Neural cell (in vitro differentiated cells): ENCODE measurements around the gene ACTL8. TPM values are rescaled to one million over a fixed set of nuclear protein-coding genes. Genes with fewer than 3 reads are reported as not detected.

Experiments used
- H2AFZ ChIP-seq: fragments of 200-600, 300-800 bp; sonication (generic), shearing (Covaris generic); 2 replicates; pipeline ENCODE4 v1.6.0; 2014; ENCODE audit warnings: low read depth, mild to moderate bottlenecking, antibody characterized with exemption, low read length, moderate library complexity
- H3F3A ChIP-seq: fragments of 200-600 bp; shearing (Covaris generic); 2 replicates; pipeline ENCODE4 v1.6.1; 2016; ENCODE audit warnings: mild to moderate bottlenecking, moderate library complexity, mixed read lengths, antibody characterized with exemption, low read length; ENCODE audit not compliant: insufficient read depth, poor library complexity, severe bottlenecking
- H3K27ac ChIP-seq: fragments of 200-600, 300-800 bp; sonication (generic), shearing (Covaris generic); 2 replicates; pipeline ENCODE4 v1.5.1; 2014; ENCODE audit warnings: mild to moderate bottlenecking, low read length, moderate library complexity
- H3K27me3 ChIP-seq: fragments of 300-800, 200-600 bp; sonication (generic), shearing (Covaris generic); 2 replicates; pipeline ENCODE4 v1.6.0; 2014; ENCODE audit warnings: mild to moderate bottlenecking, low read depth, low read length, moderate library complexity; ENCODE audit not compliant: insufficient read depth
- H3K36me3 ChIP-seq: fragments of 300-800, 200-600 bp; sonication (generic), shearing (Covaris generic); 2 replicates; pipeline ENCODE4 v1.5.1; 2014; ENCODE audit warnings: mild to moderate bottlenecking, antibody characterized with exemption, low read length, moderate library complexity; ENCODE audit not compliant: insufficient read depth
- H3K4me2 ChIP-seq: fragments of 300-800, 200-600 bp; sonication (generic), shearing (Covaris generic); 2 replicates; pipeline ENCODE4 v1.6.0; 2014; ENCODE audit warnings: mild to moderate bottlenecking, low read length
- H3K4me3 ChIP-seq: fragments of 300-800, 200-600 bp; sonication (generic), shearing (Covaris generic); 2 replicates; pipeline ENCODE4 v1.5.1; 2014; ENCODE audit warnings: mild to moderate bottlenecking, low read length, moderate library complexity
- H3K79me2 ChIP-seq: fragments of 200-600 bp; shearing (Covaris generic); replicated peaks from 2 replicates; pipeline ENCODE4 v1.6.0; 2014; ENCODE audit warnings: mild to moderate bottlenecking, low read length, moderate library complexity; ENCODE audit not compliant: insufficient read depth
- H3K9ac ChIP-seq: fragments of 300-800, 200-600 bp; sonication (generic), shearing (Covaris generic); 2 replicates; pipeline ENCODE4 v1.6.1; 2016; ENCODE audit warnings: mild to moderate bottlenecking, low read length, mixed read lengths
- H3K9me2 ChIP-seq: fragments of 200-600 bp; shearing (Covaris generic); 2 replicates; pipeline ENCODE4 v1.6.1; 2016; ENCODE audit warnings: mild to moderate bottlenecking, low read length, mixed read lengths; ENCODE audit not compliant: insufficient read depth
- H3K9me3 ChIP-seq: fragments of 200-600, 300-800 bp; sonication (generic), shearing (Covaris generic); 2 replicates; pipeline ENCODE4 v1.6.1; 2016; ENCODE audit warnings: mild to moderate bottlenecking, mixed run types, low read length, moderate library complexity, mixed read lengths
- H4K20me1 ChIP-seq: fragments of 200-600 bp; shearing (Covaris generic); 2 replicates; pipeline ENCODE4 v1.6.1; 2016; ENCODE audit warnings: mild to moderate bottlenecking, mixed run types; ENCODE audit not compliant: insufficient read depth
- CTCF ChIP-seq: fragments of 450-650 bp; IDR thresholded peaks from 2 replicates; pipeline ENCODE4 v1.5.1; 2014; ENCODE audit warnings: antibody characterized with exemption, mild to moderate bottlenecking, moderate library complexity; ENCODE audit not compliant: poor library complexity, severe bottlenecking
- EP300 ChIP-seq: fragments of 450-650 bp; conservative IDR thresholded peaks from 2 replicates; pipeline ENCODE4 v1.6.1; 2014; ENCODE audit warnings: antibody characterized with exemption, mild to moderate bottlenecking, moderate library complexity; ENCODE audit not compliant: poor library complexity, severe bottlenecking
- EZH2 ChIP-seq: fragments of 200-600, 300-800 bp; shearing (Covaris generic), sonication (generic); IDR thresholded peaks from 2 replicates; pipeline ENCODE4 v1.6.1; 2014; ENCODE audit warnings: antibody characterized with exemption, low read length, borderline replicate concordance, mild to moderate bottlenecking; ENCODE audit not compliant: insufficient read depth, poor library complexity, severe bottlenecking
- MXI1 ChIP-seq: fragments of 450-650 bp; conservative IDR thresholded peaks from 2 replicates; pipeline ENCODE4 v1.6.1; 2014; ENCODE audit warnings: antibody characterized with exemption, mild to moderate bottlenecking; ENCODE audit not compliant: poor library complexity, severe bottlenecking
- POLR2AphosphoS5 ChIP-seq: IDR thresholded peaks from 2 replicates; pipeline ENCODE4 v1.6.1; 2012
- RAD21 ChIP-seq: fragments of 450-650 bp; conservative IDR thresholded peaks from 2 replicates; pipeline ENCODE4 v1.6.1; 2014; ENCODE audit warnings: antibody characterized with exemption, mild to moderate bottlenecking, moderate library complexity
- REST ChIP-seq: IDR thresholded peaks from 2 replicates; pipeline ENCODE4 v1.6.1; 2012; ENCODE audit warnings: borderline replicate concordance
- SMC3 ChIP-seq: fragments of 450-650 bp; conservative IDR thresholded peaks from 2 replicates; pipeline ENCODE4 v1.6.1; 2014; ENCODE audit warnings: antibody characterized with exemption, mild to moderate bottlenecking, moderate library complexity; ENCODE audit not compliant: poor library complexity
- TAF1 ChIP-seq: IDR thresholded peaks from 2 replicates; pipeline ENCODE4 v1.6.1; 2012; ENCODE audit warnings: low read depth
- polyA plus RNA-seq: library from polyadenylated mRNA; depleted of rRNA; stranded (reverse); fragments of >200 nt; gene quantifications from 2 replicates; pipeline ENCODE4 v1.2.3, GENCODE V29; 2014

ACTL8 gene
- polyA plus RNA-seq, 1 donor from 2014 or later = not detected

- Histone ChIP-seq H3K9ac (no peak overlapping the region), H3K36me3 (no peaks in the 10 kb centered on the region), H2AFZ (no peak overlapping the region), H4K20me1 (no peaks in the 10 kb centered on the region), H3K4me2 (no peak overlapping the region), H3K27ac (no peak overlapping the region), H3K9me3 (no peaks in the 10 kb centered on the region), H3K79me2 (no peaks in the 10 kb centered on the region), H3K4me3 (no peak overlapping the region), H3F3A (no peaks in the 10 kb centered on the region), H3K9me2 (no peaks in the 10 kb centered on the region), H3K27me3 (no peaks in the 10 kb centered on the region)
- TF ChIP-seq EZH2 (no peak), POLR2AphosphoS5 (no peak), MXI1 (no peak), RAD21 (no peak)
These were observed 42.9 kb downstream of the ACTL8 start for GRCh38 chr1:17798011-17798410.

GRCh38 chr1:17798799-17799382 lies 43.8 kb downstream of the ACTL8 start:
- H3K4me3 ChIP-seq = no peak overlapping the region
- no peaks in the 10 kb centered on the region for H3F3A ChIP-seq
- TF ChIP-seq EZH2 = no peak
- TF ChIP-seq SMC3 = no peak
- TF ChIP-seq EP300 = no peak
- no peak for TF ChIP-seq POLR2AphosphoS5
- no peak for TF ChIP-seq REST
- TF ChIP-seq MXI1 = no peak
- TF ChIP-seq TAF1 = no peak
- no peak for TF ChIP-seq RAD21
- TF ChIP-seq CTCF = no peak
- H3K9me2 ChIP-seq = no peaks in the 10 kb centered on the region
- no peak overlapping the region for H3K27ac ChIP-seq
- no peaks in the 10 kb centered on the region for H3K36me3 ChIP-seq
- no peak overlapping the region for H3K4me2 ChIP-seq
- H4K20me1 ChIP-seq = no peaks in the 10 kb centered on the region
- no peak overlapping the region for H2AFZ ChIP-seq
- no peaks in the 10 kb centered on the region for H3K79me2 ChIP-seq
- no peak overlapping the region for H3K9ac ChIP-seq
- H3K27me3 ChIP-seq = no peaks in the 10 kb centered on the region
- no peaks in the 10 kb centered on the region for H3K9me3 ChIP-seq

- no peak overlapping the region for H3K4me2 ChIP-seq
- no peak overlapping the region for H2AFZ ChIP-seq
- no peak overlapping the region for H3K9ac ChIP-seq
- TF ChIP-seq EP300 = no peak
- no peak for TF ChIP-seq RAD21
- no peak for TF ChIP-seq POLR2AphosphoS5
- TF ChIP-seq CTCF = no peak
- TF ChIP-seq EZH2 = no peak
- no peak for TF ChIP-seq MXI1
- no peak for TF ChIP-seq SMC3
- TF ChIP-seq REST = no peak
- no peak for TF ChIP-seq TAF1
- H3F3A ChIP-seq = no peaks in the 10 kb centered on the region
- no peaks in the 10 kb centered on the region for H3K9me2 ChIP-seq
- no peaks in the 10 kb centered on the region for H3K27me3 ChIP-seq
- no peaks in the 10 kb centered on the region for H4K20me1 ChIP-seq
- no peak overlapping the region for H3K4me3 ChIP-seq
- no peaks in the 10 kb centered on the region for H3K79me2 ChIP-seq
- no peaks in the 10 kb centered on the region for H3K9me3 ChIP-seq
- H3K27ac ChIP-seq = no peak overlapping the region
- H3K36me3 ChIP-seq = no peaks in the 10 kb centered on the region
These were observed 44.5 kb downstream of the ACTL8 start for GRCh38 chr1:17799642-17800041.
